ENCODE data around the gene DRGX.

DRGX gene

GRCh38 chr10:49352323-49352722 lies 43.6 kb downstream of the DRGX start:
- Histone ChIP-seq H3K4me1 (ENCODE audit: control insufficient read depth, insufficient read depth, low read length, unreplicated experiment) (no peaks in the 10 kb centered on the region), H3K27me3 (ENCODE audit: insufficient read depth, low read length) (peaks cover 53% of the 10 kb centered on the region), H3K36me3 (ENCODE audit: insufficient read depth, low read length) (no peaks in the 10 kb centered on the region), H3K4me3 (ENCODE audit: low read depth, low read length) (no peak overlapping the region), H2AFZ (ENCODE audit: low read length, unreplicated experiment) (no peak overlapping the region), H3K27ac (ENCODE audit: low read depth, low read length) (no peak overlapping the region), H3K79me2 (ENCODE audit: control insufficient read depth, insufficient read depth, low read length, unreplicated experiment) (no peaks in the 10 kb centered on the region)

- H3K4me1 ChIP-seq (ENCODE audit: control insufficient read depth, insufficient read depth, low read length, unreplicated experiment) = no peaks in the 10 kb centered on the region
- H3K27ac ChIP-seq (ENCODE audit: low read depth, low read length) = no peak overlapping the region
- no peak overlapping the region for H3K4me3 ChIP-seq (ENCODE audit: low read depth, low read length)
- no peak overlapping the region for H2AFZ ChIP-seq (ENCODE audit: low read length, unreplicated experiment)
- peaks cover 50% of the 10 kb centered on the region for H3K27me3 ChIP-seq (ENCODE audit: insufficient read depth, low read length)
- H3K79me2 ChIP-seq (ENCODE audit: control insufficient read depth, insufficient read depth, low read length, unreplicated experiment) = no peaks in the 10 kb centered on the region
- H3K36me3 ChIP-seq (ENCODE audit: insufficient read depth, low read length) = no peaks in the 10 kb centered on the region
Measured at GRCh38 chr10:49351669-49352068, 44.2 kb downstream of the DRGX start.

GRCh38 chr10:49350846-49351532 lies 44.9 kb downstream of the DRGX start:
- H3K27ac ChIP-seq (ENCODE audit: low read depth, low read length) = no peak overlapping the region
- no peak overlapping the region for H3K4me3 ChIP-seq (ENCODE audit: low read depth, low read length)
- no peak overlapping the region for H2AFZ ChIP-seq (ENCODE audit: low read length, unreplicated experiment)
- no peaks in the 10 kb centered on the region for H3K4me1 ChIP-seq (ENCODE audit: control insufficient read depth, insufficient read depth, low read length, unreplicated experiment)
- H3K36me3 ChIP-seq (ENCODE audit: insufficient read depth, low read length) = no peaks in the 10 kb centered on the region
- H3K27me3 ChIP-seq (ENCODE audit: insufficient read depth, low read length) = peaks cover 46% of the 10 kb centered on the region
- H3K79me2 ChIP-seq (ENCODE audit: control insufficient read depth, insufficient read depth, low read length, unreplicated experiment) = no peaks in the 10 kb centered on the region

GRCh38 chr10:49350138-49350537 lies 45.8 kb downstream of the DRGX start:
- no peak overlapping the region for H3K27ac ChIP-seq (ENCODE audit: low read depth, low read length)

GRCh38 chr10:49349390-49349789 lies 46.5 kb downstream of the DRGX start:
- H3K36me3 ChIP-seq (ENCODE audit: insufficient read depth, low read length) = no peaks in the 10 kb centered on the region
- no peaks in the 10 kb centered on the region for H3K4me1 ChIP-seq (ENCODE audit: control insufficient read depth, insufficient read depth, low read length, unreplicated experiment)
- H3K79me2 ChIP-seq (ENCODE audit: control insufficient read depth, insufficient read depth, low read length, unreplicated experiment) = no peaks in the 10 kb centered on the region
- no peak overlapping the region for H3K4me3 ChIP-seq (ENCODE audit: low read depth, low read length)
- H2AFZ ChIP-seq (ENCODE audit: low read length, unreplicated experiment) = no peak overlapping the region
- peaks cover 48% of the 10 kb centered on the region for H3K27me3 ChIP-seq (ENCODE audit: insufficient read depth, low read length)
- H3K27ac ChIP-seq (ENCODE audit: low read depth, low read length) = no peak overlapping the region

More at GRCh38 chr10:49350138-49350537, 45.8 kb downstream of the DRGX start:
- Histone ChIP-seq H2AFZ (ENCODE audit: low read length, unreplicated experiment) (no peak overlapping the region), H3K36me3 (ENCODE audit: insufficient read depth, low read length) (no peaks in the 10 kb centered on the region), H3K79me2 (ENCODE audit: control insufficient read depth, insufficient read depth, low read length, unreplicated experiment) (no peaks in the 10 kb centered on the region), H3K4me1 (ENCODE audit: control insufficient read depth, insufficient read depth, low read length, unreplicated experiment) (no peaks in the 10 kb centered on the region), H3K27me3 (ENCODE audit: insufficient read depth, low read length) (peaks cover 47% of the 10 kb centered on the region), H3K4me3 (ENCODE audit: low read depth, low read length) (no peak overlapping the region)

- no peak overlapping the region for H2AFZ ChIP-seq (ENCODE audit: low read length, unreplicated experiment)
- no peaks in the 10 kb centered on the region for H3K79me2 ChIP-seq (ENCODE audit: control insufficient read depth, insufficient read depth, low read length, unreplicated experiment)
- H3K27ac ChIP-seq (ENCODE audit: low read depth, low read length) = no peak overlapping the region
- H3K4me3 ChIP-seq (ENCODE audit: low read depth, low read length) = no peak overlapping the region
- peaks cover 48% of the 10 kb centered on the region for H3K27me3 ChIP-seq (ENCODE audit: insufficient read depth, low read length)
- no peaks in the 10 kb centered on the region for H3K4me1 ChIP-seq (ENCODE audit: control insufficient read depth, insufficient read depth, low read length, unreplicated experiment)
- H3K36me3 ChIP-seq (ENCODE audit: insufficient read depth, low read length) = no peaks in the 10 kb centered on the region
Measured at GRCh38 chr10:49348593-49348992, 47.3 kb downstream of the DRGX start.

GRCh38 chr10:49347827-49348226 lies 48.1 kb downstream of the DRGX start:
- H3K27ac ChIP-seq (ENCODE audit: low read depth, low read length) = no peak overlapping the region
- no peaks in the 10 kb centered on the region for H3K36me3 ChIP-seq (ENCODE audit: insufficient read depth, low read length)
- no peaks in the 10 kb centered on the region for H3K4me1 ChIP-seq (ENCODE audit: control insufficient read depth, insufficient read depth, low read length, unreplicated experiment)
- H3K79me2 ChIP-seq (ENCODE audit: control insufficient read depth, insufficient read depth, low read length, unreplicated experiment) = no peaks in the 10 kb centered on the region
- H3K4me3 ChIP-seq (ENCODE audit: low read depth, low read length) = no peak overlapping the region
- peaks cover 48% of the 10 kb centered on the region for H3K27me3 ChIP-seq (ENCODE audit: insufficient read depth, low read length)
- no peak overlapping the region for H2AFZ ChIP-seq (ENCODE audit: low read length, unreplicated experiment)

- H3K4me1 ChIP-seq (ENCODE audit: control insufficient read depth, insufficient read depth, low read length, unreplicated experiment) = no peaks in the 10 kb centered on the region
- no peak overlapping the region for H3K4me3 ChIP-seq (ENCODE audit: low read depth, low read length)
- no peaks in the 10 kb centered on the region for H3K36me3 ChIP-seq (ENCODE audit: insufficient read depth, low read length)
- H3K79me2 ChIP-seq (ENCODE audit: control insufficient read depth, insufficient read depth, low read length, unreplicated experiment) = no peaks in the 10 kb centered on the region
- peaks cover 52% of the 10 kb centered on the region for H3K27me3 ChIP-seq (ENCODE audit: insufficient read depth, low read length)
- no peak overlapping the region for H2AFZ ChIP-seq (ENCODE audit: low read length, unreplicated experiment)
- H3K27ac ChIP-seq (ENCODE audit: low read depth, low read length) = no peak overlapping the region
Measured at GRCh38 chr10:49347342-49347741, 48.5 kb downstream of the DRGX start.

GRCh38 chr10:49344840-49345239 lies 51.0 kb downstream of the DRGX start:
- Histone ChIP-seq H2AFZ (ENCODE audit: low read length, unreplicated experiment) (no peak overlapping the region), H3K4me3 (ENCODE audit: low read depth, low read length) (no peak overlapping the region), H3K4me1 (ENCODE audit: control insufficient read depth, insufficient read depth, low read length, unreplicated experiment) (no peaks in the 10 kb centered on the region), H3K27ac (ENCODE audit: low read depth, low read length) (no peak overlapping the region), H3K79me2 (ENCODE audit: control insufficient read depth, insufficient read depth, low read length, unreplicated experiment) (no peaks in the 10 kb centered on the region), H3K27me3 (ENCODE audit: insufficient read depth, low read length) (peaks cover 53% of the 10 kb centered on the region), H3K36me3 (ENCODE audit: insufficient read depth, low read length) (no peaks in the 10 kb centered on the region)

- no peak overlapping the region for H2AFZ ChIP-seq (ENCODE audit: low read length, unreplicated experiment)
- no peaks in the 10 kb centered on the region for H3K36me3 ChIP-seq (ENCODE audit: insufficient read depth, low read length)
- no peak overlapping the region for H3K27ac ChIP-seq (ENCODE audit: low read depth, low read length)
- H3K79me2 ChIP-seq (ENCODE audit: control insufficient read depth, insufficient read depth, low read length, unreplicated experiment) = no peaks in the 10 kb centered on the region
- no peak overlapping the region for H3K4me3 ChIP-seq (ENCODE audit: low read depth, low read length)
- peaks cover 61% of the 10 kb centered on the region for H3K27me3 ChIP-seq (ENCODE audit: insufficient read depth, low read length)
- no peaks in the 10 kb centered on the region for H3K4me1 ChIP-seq (ENCODE audit: control insufficient read depth, insufficient read depth, low read length, unreplicated experiment)
Measured at GRCh38 chr10:49338604-49339003, 57.3 kb downstream of the DRGX start.

- Histone ChIP-seq H3K36me3 (ENCODE audit: insufficient read depth, low read length) (no peaks in the 10 kb centered on the region), H3K4me3 (ENCODE audit: low read depth, low read length) (no peak overlapping the region), H3K27me3 (ENCODE audit: insufficient read depth, low read length) (peaks cover 52% of the 10 kb centered on the region), H3K4me1 (ENCODE audit: control insufficient read depth, insufficient read depth, low read length, unreplicated experiment) (no peaks in the 10 kb centered on the region), H2AFZ (ENCODE audit: low read length, unreplicated experiment) (no peak overlapping the region), H3K27ac (ENCODE audit: low read depth, low read length) (no peak overlapping the region), H3K79me2 (ENCODE audit: control insufficient read depth, insufficient read depth, low read length, unreplicated experiment) (no peaks in the 10 kb centered on the region)
Measured at GRCh38 chr10:49335364-49335972, 60.4 kb downstream of the DRGX start.
